ENCODE data around the gene IQGAP2.

The IQGAP2 gene

GRCh38 chr5:76383126-76383832 lies 19.8 kb upstream of the IQGAP2 start:
- no peak for DNase-seq (ENCODE audit: low spot score)

GRCh38 chr5:76384189-76384588 lies 18.9 kb upstream of the IQGAP2 start:
- no peak for DNase-seq (ENCODE audit: low spot score)

GRCh38 chr5:76384705-76385104 lies 18.4 kb upstream of the IQGAP2 start:
- DNase-seq (ENCODE audit: low spot score), result no peak

- DNase-seq (ENCODE audit: low spot score), result no peak
Observed at GRCh38 chr5:76385540-76385939, 17.5 kb upstream of the IQGAP2 start.

GRCh38 chr5:76386360-76386759 lies 16.7 kb upstream of the IQGAP2 start:
- DNase-seq (ENCODE audit: low spot score), result no peak

- DNase-seq (ENCODE audit: low spot score), result no peak
Observed at GRCh38 chr5:76388236-76388635, 14.8 kb upstream of the IQGAP2 start.

- no peak for DNase-seq (ENCODE audit: low spot score)
Observed at GRCh38 chr5:76388791-76389512, 14.1 kb upstream of the IQGAP2 start.

GRCh38 chr5:76389513-76390154 lies 13.5 kb upstream of the IQGAP2 start:
- DNase-seq (ENCODE audit: low spot score), result no peak

- DNase-seq (ENCODE audit: low spot score), result no peak
Observed at GRCh38 chr5:76391014-76391413, 12.1 kb upstream of the IQGAP2 start.

GRCh38 chr5:76393035-76393680 lies 9.9 kb upstream of the IQGAP2 start:
- DNase-seq (ENCODE audit: low spot score), result no peak

- DNase-seq (ENCODE audit: low spot score), result no peak
Observed at GRCh38 chr5:76397200-76397599, 5.9 kb upstream of the IQGAP2 start.

GRCh38 chr5:76399268-76399667 lies 3.8 kb upstream of the IQGAP2 start:
- DNase-seq (ENCODE audit: low spot score), result no peak

- DNase-seq (ENCODE audit: low spot score), result no peak
Observed at GRCh38 chr5:76400466-76400865, 2.6 kb upstream of the IQGAP2 start.

GRCh38 chr5:76401801-76402250 lies 1.3 kb upstream of the IQGAP2 start:
- DNase-seq (ENCODE audit: low spot score), result peak; percentile 41

- DNase-seq (ENCODE audit: low spot score), result no peak
Observed at GRCh38 chr5:76402251-76402885, 717 bp upstream of the IQGAP2 start.

- DNase-seq (ENCODE audit: low spot score), result peak; percentile 29
Observed at GRCh38 chr5:76403766-76404222, 709 bp downstream of the IQGAP2 start.

- peak; percentile 50 for DNase-seq (ENCODE audit: low spot score)
Observed at GRCh38 chr5:76404223-76405211, 1.4 kb downstream of the IQGAP2 start.

GRCh38 chr5:76406014-76406413 lies 2.9 kb downstream of the IQGAP2 start:
- DNase-seq (ENCODE audit: low spot score), result no peak

- no peak for DNase-seq (ENCODE audit: low spot score)
Observed at GRCh38 chr5:76406673-76407072, 3.6 kb downstream of the IQGAP2 start.

GRCh38 chr5:76408104-76408654 lies 5.1 kb downstream of the IQGAP2 start:
- no peak for DNase-seq (ENCODE audit: low spot score)

Data from hematopoietic multipotent progenitor cell treated with erythropoietin and hydrocortisone succinate and interleukin-3 and kit ligand, for 17 days (in vitro differentiated cells).